HG02642 (cell line): Measurements from ENCODE around the gene RANBP3.

Experiments
- ATAC-seq: cut with Tn5 transposase; IDR thresholded peaks from one replicate; pipeline ENCODE4 v1.9.1; 2021; ENCODE audit warnings: mild to moderate bottlenecking; ENCODE audit not compliant: unreplicated experiment, poor library complexity

The RANBP3 gene

DNA sequence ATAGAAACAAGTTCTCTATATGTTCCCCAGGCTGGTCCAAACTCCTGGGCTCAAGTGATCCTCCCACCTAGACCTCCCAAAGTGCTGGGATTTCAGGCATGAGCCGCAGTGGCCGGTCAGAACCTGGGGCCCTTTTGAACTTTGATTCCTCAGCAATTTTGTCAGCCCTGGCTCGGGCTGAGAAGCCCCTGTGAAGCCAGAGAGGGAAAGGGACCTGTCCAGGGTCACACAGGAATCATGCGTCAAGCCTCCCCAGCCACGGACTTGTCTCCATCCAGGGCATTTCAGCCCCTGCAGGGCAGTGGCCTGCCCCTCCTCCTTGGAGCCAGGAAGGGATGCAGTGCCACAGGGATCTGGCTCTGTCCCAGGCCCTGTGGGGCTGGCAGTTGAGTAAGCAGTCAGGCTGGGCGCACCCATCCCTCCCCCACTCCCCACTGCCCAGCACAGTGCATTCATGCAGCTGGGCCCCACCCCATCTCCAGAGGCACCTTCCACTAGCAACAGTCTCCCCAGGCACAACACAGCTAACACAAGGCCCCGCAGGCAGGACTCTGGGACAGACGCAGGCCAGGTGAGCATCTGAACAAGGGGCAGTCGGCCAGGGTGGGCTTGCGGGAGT, 64.1 kb downstream of the RANBP3 start, which contains the start of gene CAPS:
CAPS (plus strand) TSS at position 516 of the 619 bp plus-strand sequence. CDS start 153 bp downstream, outside the sequence.
- no peak for ATAC-seq

DNA sequence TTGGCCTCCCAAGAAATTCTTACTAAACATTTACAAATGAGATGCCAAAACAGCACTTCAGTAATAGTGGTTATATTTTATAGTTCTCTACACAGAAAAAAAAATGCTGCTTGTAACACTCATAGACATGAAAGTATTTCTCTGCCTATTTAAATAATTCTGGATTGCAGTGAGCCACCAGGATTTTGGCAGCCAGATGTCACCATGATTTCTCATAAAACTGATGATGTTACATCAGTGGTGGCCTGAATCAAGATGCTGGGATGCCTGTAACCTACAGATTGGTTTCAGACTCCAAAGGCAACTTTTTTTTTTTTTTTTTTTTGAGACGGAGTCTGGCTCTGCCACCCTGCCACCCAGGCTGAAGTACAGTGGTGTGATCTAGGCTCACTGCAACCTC, 66.6 kb downstream of the RANBP3 start:
- ATAC-seq = no peak

DNA sequence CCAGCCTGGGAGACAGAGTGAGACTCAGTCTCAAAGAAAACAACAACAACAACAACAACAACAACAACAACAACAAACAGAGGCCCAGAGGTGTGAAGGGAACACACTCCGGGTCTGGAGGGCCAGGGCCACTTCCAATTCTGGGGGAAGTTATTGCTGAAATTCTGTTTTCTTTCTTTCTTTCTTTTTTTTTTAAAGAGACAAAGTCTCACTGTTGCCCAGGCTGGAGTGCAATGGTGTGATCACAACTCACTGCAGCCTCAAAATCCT, 67.4 kb downstream of the RANBP3 start:
- no peak for ATAC-seq

DNA sequence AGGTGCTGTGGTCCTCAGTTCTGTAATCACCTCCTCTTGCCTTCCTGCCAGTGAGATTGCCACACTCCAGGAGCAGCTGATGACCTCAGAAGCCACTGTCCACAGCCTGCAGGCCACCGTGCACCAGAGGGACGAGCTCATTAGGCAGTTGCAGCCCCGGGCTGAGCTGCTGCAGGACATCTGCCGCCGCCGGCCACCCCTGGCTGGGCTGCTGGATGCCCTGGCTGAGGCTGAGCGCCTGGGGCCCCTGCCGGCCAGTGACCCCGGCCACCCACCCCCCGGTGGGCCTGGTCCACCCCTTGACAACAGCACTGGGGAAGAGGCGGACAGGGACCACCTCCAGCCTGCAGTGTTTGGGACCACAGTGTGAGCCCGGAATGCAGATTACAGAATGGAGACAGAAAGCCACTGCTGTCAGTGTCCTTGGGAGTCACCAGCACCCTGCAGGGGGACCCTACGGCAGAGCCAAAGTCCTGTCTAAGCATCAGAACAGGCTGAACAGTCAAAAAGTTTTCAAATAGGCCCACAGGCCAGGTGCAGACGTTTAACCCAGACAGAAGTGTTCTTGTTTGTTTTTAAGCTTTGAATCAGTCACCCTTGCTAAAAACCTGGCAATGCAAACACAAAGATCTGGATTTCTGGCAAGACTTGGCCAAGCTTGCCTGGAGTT, 69.0 kb downstream of the RANBP3 start:
- no peak for ATAC-seq

DNA sequence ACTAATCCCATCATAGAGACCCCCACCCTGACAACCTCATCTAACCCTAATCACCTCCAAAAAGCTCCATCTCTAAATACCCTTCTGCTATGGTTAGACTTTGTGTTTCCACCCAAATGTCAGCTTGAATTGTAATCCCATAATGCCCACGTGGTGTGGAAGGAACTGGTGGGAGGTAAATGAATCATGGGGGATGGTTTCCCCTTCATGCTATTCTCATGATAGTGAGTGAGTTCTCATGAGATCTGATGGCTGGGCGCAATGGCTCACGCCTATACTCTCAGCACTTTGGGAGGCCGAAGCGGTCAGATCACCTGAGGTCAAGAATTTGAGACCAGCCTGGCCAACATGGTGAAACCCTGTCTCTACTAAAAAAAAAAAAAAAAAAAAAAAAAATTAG, 70.7 kb downstream of the RANBP3 start:
- ATAC-seq = no peak

DNA sequence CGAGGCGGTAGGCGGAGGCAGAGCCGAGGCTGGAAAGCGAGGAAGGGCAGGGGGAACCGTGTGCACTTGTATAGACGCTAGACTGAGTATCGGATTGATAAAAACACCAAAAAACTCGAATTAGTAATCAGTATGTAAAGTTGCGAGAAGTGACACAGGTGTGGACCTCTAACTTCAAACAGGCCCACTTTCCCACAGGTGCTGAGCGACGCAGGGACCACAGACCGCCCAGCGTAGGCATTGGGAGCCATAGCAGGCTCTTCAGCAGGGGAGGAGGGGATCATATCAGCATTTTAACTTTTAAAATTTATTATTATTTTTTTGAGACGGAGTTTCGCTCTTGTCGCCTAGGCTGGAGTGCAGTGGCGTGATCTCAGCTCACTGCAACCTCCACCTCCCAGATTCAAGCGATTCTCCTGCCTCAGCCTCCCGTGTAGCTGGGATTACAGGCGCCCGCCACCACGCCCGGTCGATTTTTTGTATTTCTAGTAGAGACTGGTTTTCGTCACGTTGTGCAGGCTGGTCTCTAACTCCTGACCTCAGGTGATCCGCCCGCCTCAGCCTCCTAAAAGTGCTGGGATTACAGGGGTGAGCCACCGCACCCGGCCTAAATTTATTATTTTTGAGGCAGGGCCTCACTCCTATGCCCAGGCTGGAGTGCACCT, 72.7 kb downstream of the RANBP3 start:
- ATAC-seq = no peak

DNA sequence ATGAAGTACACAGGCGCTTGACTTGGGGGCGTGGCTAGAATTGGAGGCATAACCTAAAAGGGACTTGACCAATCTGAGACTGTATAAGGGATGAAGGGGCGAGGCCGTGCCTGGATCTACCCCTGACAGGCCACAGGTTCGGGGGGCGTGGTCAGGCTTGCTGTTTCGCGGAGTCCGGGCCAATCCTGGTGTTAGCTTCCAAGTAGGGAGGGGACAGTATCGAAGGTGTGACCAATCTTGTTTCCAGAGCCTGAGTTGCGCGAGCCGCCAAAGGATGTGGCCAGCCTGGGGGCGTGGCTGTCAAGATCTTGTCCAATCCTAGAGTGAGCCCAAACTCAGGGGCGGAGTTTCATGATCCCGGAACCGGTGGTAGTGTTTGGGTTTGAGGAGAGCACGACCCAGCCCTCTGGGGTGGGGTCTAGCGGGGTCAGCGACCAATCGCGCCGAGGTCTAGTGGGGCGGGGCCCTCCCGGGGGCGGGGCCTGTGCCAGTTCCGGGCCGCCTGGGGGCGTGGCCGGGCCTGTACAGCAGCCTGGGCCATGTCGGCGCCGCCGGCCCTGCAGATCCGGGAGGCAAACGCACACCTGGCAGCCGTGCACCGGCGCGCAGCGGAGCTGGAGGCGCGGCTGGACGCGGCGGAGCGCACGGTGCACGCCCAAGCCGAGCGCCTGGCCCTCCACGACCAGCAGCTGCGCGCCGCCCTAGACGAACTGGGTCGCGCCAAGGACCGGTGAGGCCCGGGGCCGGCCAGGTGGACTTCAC, 73.4 kb downstream of the RANBP3 start, which contains the start of gene VMAC:
VMAC (plus strand) TSS at position 521 of the 762 bp plus-strand sequence; CDS start at position 540, 19 bp downstream.
- peak; percentile 83 for ATAC-seq

DNA sequence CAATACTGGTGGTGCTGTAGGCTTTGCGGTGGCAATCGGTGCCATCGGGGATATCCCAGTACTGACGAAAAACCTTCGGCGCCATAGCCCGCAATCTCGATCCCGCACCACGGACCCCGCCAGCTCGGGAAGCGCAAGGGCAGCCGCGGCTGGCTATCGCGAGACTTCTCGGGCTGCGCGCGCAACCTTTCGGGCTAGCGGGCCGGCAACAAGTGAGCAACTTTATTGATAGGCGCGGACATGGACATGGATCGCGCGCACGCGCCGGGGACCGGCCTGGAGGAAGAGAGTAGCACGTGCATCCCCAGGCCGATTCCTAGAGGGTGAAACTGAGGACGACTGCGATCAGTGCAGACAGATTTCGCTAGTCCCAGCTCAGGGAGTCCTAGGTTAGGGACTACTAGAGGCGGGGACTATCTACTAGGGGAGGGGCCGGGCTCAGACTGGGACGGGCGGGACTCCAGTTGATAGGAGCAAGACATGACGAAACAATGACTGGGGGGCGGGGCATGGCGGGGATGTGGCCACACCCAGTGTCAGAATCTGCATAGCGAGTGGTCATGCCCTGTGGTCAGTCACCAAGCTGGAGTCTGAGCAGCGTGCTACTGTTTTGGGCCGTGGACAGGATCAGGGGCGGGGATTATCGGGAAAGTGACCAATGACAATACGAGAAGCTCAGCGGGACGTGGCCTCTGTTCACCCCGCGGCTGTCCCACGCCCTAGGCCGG, 74.2 kb downstream of the RANBP3 start, which contains the start of gene NDUFA11:
NDUFA11 (minus strand) TSS at position 167 of the 728 bp plus-strand sequence; CDS start at position 85, 82 bp downstream.
- ATAC-seq = peak; percentile 45

DNA sequence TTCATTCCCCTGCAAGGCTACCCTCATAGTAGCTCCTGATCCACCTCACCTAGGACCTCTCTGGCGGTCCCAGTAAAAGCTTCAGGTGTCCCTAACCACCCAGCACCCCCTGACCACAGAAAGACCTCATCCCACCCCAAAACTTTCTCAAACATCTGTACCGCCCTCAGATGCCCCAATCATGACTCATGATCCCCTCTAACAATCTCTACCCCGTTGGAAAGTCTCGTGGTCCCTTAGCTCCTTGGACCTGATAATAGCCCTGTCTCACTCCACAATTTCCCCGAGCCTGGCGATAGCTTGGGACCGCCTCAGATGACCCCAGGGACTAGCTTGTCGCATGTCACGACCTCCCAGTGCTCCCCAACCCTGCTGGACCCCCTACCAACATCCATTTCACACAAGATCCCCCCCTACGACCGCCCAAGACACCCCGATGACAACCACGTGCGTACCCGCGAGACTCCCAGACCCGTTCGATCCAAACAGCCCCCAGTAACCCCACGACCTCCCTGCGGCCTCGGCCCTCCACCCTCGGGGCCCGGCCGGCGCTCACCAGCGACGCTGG, 74.8 kb downstream of the RANBP3 start:
- no peak for ATAC-seq

DNA sequence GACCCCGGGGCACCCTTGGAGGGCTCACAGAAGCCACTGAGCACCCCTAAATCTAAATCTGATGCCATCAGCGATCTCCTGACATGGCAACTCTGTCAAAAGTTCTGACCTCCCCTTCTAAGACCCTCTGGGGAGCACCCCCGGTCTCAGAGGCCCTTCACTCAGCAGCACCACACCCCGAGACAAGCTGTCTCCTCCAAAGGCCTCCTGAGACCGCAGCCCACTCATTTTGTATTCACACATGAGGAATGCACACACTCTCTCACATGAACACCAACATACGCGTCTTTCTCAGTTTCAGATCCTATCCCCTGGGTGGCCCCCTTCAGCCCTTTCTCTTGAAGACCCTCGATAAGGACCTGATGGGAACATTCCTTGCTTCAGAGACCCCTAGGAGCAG, 77.0 kb downstream of the RANBP3 start:
- no peak for ATAC-seq

DNA sequence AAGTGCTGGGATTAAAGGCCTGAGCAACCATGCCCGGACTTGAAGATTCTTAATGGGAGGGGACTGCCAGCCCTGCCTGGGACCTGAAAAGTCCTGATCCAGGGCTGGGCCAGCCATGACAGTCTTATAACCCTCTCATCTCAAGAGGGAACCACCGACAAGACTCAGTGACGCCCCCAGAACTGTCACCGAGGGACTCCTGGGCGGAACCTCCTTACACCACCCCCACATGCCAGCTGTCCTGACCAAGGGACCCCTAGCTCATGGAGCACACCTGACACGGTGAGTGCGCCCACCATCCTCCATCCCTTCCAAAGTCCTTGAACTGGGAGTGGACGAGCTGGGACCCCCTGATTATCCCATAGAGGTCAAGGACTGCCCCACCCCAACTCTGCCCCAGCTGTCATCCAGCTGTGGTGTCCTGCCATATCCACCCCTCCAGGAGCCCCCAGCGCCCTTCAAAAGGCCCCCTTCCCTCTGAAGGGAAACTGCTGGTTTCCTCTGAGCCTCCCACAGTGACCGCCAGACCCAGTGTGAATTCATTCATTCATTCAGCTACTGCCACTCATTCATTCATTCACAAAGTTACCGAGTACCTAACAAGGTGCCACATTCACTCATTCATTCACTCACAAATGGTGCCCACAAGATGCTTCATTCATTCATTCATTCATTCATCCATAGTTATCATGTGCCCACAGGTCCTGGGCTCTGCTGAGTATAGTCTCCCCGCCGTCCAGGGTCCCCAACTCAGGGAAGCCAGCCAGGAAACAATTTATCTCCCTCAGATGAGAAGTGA, 78.0 kb downstream of the RANBP3 start:
- ATAC-seq = no peak

DNA sequence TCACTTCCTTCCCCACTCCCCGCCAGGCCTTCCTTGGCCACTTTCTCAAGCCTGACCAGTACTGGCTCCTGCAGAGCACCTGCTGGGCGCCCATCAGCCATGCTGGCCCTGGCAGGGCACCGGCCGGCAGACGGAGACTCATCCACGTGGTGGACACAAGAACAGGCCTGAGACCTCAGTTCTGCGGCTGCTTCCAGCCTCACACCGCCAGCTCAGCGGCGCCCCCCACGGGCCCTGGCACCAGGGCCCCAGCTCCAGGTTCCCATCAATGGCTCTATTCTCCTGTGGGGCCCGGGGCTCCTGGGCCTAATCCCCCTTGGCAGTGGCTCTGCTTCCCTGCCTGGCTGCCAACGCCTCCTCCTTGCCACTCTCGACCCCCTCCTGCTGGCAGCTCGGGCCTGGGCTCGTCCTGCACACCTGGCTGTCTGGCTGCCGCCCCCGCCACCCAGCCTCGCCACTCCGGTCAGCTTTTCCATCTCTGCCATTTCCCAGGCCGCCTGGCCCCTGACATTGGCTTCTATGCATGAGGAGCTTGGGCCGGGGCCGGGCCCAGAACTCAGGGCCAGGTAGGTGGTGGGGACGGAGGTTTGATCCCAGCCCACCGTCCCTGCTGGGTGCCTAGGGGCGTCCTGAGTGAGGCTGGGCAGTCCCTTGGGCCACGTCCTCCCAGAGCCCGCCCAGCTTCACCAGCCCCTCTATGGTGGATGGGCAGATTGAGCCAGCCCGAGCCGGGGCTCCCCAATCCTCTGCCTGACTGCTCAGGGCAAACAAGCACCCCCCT, 80.6 kb downstream of the RANBP3 start:
- no peak for ATAC-seq

DNA sequence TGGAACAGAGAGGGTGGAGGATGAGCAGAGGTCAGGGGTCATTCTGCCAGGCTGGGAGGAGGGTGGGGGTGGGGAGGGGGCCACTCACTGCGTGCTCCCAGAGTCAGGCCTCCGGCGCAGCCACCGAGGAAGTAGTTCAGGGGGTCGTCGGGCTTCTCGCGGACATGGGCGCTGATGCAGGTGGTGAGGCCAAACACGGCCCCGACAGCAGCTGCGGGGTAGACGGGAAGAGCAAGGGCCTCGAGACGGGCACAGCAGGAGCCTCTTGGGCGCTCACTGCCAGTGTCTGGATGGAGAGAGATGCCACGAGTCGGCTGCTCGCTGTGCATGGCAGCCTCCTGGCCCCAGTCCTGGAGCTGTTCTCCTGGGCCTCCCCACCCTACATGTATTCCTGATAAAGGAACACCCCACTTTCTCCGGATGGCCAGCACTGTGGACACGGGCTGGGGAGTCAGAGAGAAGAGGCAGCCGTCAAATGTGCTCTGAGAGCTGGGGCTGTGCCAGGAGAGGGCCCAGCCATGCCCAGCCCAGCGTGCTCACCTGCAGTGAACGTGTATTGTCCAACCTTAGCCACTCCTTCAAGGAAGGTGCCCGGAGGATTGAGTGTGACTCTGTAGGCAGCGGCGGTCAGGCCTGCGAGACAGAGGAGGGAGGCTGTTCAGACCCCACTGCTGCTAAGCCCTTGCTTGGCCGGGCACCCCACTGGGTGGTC, 81.4 kb downstream of the RANBP3 start:
- ATAC-seq = no peak

DNA sequence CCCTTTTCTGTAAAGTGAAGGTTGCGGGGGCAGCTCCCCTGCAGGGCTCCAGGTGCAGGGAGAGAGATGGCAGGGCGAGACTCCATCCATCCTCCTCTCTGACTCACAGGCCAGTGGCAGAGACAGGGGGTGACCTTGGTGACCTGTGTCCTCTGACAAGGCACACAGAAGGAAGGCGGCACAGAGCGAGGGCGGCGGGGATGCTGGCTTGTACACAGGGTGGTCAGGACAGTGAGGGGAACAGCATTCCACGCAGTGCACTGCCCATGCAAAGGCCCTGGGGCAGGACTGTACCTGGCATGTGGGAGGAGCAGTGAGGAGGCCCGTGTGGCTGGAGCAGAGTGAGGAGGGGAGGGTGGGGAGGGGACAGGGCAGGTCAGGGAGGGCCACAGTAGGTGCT, 82.0 kb downstream of the RANBP3 start:
- no peak for ATAC-seq

DNA sequence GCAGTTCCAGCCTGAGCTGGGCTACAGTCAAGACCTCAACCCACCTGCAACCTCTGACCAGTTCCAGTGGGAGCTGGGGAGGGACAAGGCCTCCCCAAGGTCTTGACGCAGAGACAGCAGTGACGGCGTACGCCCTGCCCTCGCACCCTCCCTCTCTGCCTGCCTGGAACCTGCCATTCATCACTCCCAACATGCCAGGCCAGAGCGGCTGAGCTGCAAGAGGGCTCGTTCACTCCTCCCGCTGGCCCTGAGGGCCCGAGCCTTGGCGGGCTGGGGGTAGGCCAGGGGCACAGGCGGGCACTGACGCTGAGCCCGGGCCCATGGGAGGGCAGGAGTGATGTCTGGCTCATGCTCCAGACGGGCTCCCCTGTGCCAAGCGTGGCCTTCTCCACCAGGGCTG, 82.5 kb downstream of the RANBP3 start:
- no peak for ATAC-seq

DNA sequence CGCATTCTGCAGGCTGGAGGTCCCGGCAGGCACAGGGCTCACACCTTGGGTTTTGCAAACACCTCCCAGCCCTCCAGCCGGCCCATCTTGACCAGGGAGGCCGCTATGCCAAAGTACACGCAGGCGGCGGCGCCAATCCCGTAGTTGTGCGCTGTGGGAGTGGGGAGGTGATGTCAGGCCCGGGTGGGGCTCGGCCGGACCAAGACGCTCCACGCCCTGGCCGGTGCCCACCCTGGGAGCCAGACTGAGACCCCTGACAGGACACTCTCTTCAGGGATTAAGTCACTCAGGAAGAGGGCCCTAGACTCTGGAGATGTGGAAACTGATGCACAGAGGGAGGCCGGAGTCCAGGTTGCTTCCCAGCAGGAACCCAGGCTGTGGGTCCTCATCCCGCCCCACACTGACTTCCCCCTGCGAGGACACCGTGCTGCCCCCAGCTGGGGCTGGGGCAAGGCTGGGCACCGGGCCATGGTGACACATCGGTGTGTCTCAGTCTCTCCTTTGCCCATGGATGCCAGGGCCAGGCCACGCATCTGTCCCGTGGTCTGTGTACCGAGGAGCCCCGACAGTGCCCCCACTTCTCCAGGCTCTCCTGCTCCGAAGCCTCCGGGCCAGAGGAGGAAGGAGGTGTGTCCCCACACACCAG, 83.1 kb downstream of the RANBP3 start:
- no peak for ATAC-seq
